Breast epithelium (tissue), 3 donors: Measurements from ENCODE around the gene FBXW9.

Experiments
- POLR2AphosphoS5 ChIP-seq, 3 donors: sonication (generic); formaldehyde crosslinking; IDR thresholded peaks; one replicate each; pipeline ENCODE4 v1.6.1; 2017; ENCODE audit warnings: antibody characterized with exemption in 3 of 3
- TF ChIP-seq, protein P1 (sequence below), 3 donors: fragments of 450-650 bp; IDR thresholded peaks; one replicate each; pipeline ENCODE4 v1.5.1; 2016 to 2017; ENCODE audit warnings: antibody characterized with exemption in 3 of 3, mild to moderate bottlenecking in 3 of 3, moderate library complexity in 3 of 3

- TF ChIP-seq, protein P1, sequence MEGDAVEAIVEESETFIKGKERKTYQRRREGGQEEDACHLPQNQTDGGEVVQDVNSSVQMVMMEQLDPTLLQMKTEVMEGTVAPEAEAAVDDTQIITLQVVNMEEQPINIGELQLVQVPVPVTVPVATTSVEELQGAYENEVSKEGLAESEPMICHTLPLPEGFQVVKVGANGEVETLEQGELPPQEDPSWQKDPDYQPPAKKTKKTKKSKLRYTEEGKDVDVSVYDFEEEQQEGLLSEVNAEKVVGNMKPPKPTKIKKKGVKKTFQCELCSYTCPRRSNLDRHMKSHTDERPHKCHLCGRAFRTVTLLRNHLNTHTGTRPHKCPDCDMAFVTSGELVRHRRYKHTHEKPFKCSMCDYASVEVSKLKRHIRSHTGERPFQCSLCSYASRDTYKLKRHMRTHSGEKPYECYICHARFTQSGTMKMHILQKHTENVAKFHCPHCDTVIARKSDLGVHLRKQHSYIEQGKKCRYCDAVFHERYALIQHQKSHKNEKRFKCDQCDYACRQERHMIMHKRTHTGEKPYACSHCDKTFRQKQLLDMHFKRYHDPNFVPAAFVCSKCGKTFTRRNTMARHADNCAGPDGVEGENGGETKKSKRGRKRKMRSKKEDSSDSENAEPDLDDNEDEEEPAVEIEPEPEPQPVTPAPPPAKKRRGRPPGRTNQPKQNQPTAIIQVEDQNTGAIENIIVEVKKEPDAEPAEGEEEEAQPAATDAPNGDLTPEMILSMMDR (IDR thresholded peaks at IDR 0.05), result no peak
- no peak for TF ChIP-seq POLR2AphosphoS5 (IDR thresholded peaks at IDR 0.05)
Observed at GRCh38 chr19:12723381-12723640, 26.9 kb upstream of the FBXW9 start.
